HG03159 (cell line): Measurements from ENCODE around the gene VPS41.

Experiments used
- ATAC-seq: cut with Tn5 transposase; IDR thresholded peaks from one replicate; pipeline ENCODE4 v1.9.1; 2021; ENCODE audit warnings: mild to moderate bottlenecking, moderate library complexity; ENCODE audit not compliant: unreplicated experiment

Gene VPS41

GRCh38 chr7:38820571-38820970, 88.4 kb downstream of the VPS41 start:
- ATAC-seq: no peak

- ATAC-seq: no peak
These were observed 89.5 kb downstream of the VPS41 start for GRCh38 chr7:38819463-38819862.

GRCh38 chr7:38817526-38817925, 91.5 kb downstream of the VPS41 start:
- ATAC-seq: no peak

GRCh38 chr7:38813768-38814167, 95.2 kb downstream of the VPS41 start:
- no peak for ATAC-seq

- ATAC-seq: no peak
These were observed 102.1 kb downstream of the VPS41 start for GRCh38 chr7:38806912-38807311.

- no peak for ATAC-seq
These were observed 107.2 kb downstream of the VPS41 start for GRCh38 chr7:38801786-38802185.

- ATAC-seq: no peak
These were observed 110.3 kb downstream of the VPS41 start for GRCh38 chr7:38798552-38799267.

GRCh38 chr7:38796626-38797501, 112.1 kb downstream of the VPS41 start:
- ATAC-seq: no peak

- ATAC-seq: no peak
These were observed 113.4 kb downstream of the VPS41 start for GRCh38 chr7:38795593-38795992.

- no peak for ATAC-seq
These were observed 127.0 kb downstream of the VPS41 start for GRCh38 chr7:38781991-38782390.

- no peak for ATAC-seq
These were observed 131.4 kb downstream of the VPS41 start for GRCh38 chr7:38777609-38778008.

GRCh38 chr7:38775506-38776175, 133.3 kb downstream of the VPS41 start:
- ATAC-seq: no peak

- ATAC-seq: no peak
These were observed 135.6 kb downstream of the VPS41 start for GRCh38 chr7:38773430-38773829.

- ATAC-seq: no peak
These were observed 148.8 kb downstream of the VPS41 start for GRCh38 chr7:38760226-38760625.

- no peak for ATAC-seq
These were observed 150.0 kb downstream of the VPS41 start for GRCh38 chr7:38759028-38759427.

GRCh38 chr7:38757931-38758330, 151.1 kb downstream of the VPS41 start:
- no peak for ATAC-seq

GRCh38 chr7:38756521-38756920, 152.5 kb downstream of the VPS41 start:
- ATAC-seq: no peak

GRCh38 chr7:38753347-38753746, 155.6 kb downstream of the VPS41 start:
- ATAC-seq: no peak

- ATAC-seq: no peak
These were observed 157.6 kb downstream of the VPS41 start for GRCh38 chr7:38751416-38751815.

GRCh38 chr7:38748056-38748610, 160.9 kb downstream of the VPS41 start:
- no peak for ATAC-seq

GRCh38 chr7:38746438-38746837, 162.6 kb downstream of the VPS41 start:
- no peak for ATAC-seq
